ENCODE results near the gene RPS27L.

- TF ChIP-seq EZH2 (optimal IDR thresholded peaks at IDR 0.05; ENCODE audit: low read depth, low read length), result no peak
- TF ChIP-seq, protein P1, sequence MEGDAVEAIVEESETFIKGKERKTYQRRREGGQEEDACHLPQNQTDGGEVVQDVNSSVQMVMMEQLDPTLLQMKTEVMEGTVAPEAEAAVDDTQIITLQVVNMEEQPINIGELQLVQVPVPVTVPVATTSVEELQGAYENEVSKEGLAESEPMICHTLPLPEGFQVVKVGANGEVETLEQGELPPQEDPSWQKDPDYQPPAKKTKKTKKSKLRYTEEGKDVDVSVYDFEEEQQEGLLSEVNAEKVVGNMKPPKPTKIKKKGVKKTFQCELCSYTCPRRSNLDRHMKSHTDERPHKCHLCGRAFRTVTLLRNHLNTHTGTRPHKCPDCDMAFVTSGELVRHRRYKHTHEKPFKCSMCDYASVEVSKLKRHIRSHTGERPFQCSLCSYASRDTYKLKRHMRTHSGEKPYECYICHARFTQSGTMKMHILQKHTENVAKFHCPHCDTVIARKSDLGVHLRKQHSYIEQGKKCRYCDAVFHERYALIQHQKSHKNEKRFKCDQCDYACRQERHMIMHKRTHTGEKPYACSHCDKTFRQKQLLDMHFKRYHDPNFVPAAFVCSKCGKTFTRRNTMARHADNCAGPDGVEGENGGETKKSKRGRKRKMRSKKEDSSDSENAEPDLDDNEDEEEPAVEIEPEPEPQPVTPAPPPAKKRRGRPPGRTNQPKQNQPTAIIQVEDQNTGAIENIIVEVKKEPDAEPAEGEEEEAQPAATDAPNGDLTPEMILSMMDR (IDR thresholded peaks at IDR 0.05; ENCODE audit: low read length), result no peak
- TF ChIP-seq EZH2phosphoT487 (IDR thresholded peaks at IDR 0.05; ENCODE audit: low read length), result no peak
These were observed 48.8 kb upstream of the RPS27L start for GRCh38 chr15:63206079-63206478.

Data from MM.1S (cell line).